ENCODE results near the gene TM9SF3.

DNA sequence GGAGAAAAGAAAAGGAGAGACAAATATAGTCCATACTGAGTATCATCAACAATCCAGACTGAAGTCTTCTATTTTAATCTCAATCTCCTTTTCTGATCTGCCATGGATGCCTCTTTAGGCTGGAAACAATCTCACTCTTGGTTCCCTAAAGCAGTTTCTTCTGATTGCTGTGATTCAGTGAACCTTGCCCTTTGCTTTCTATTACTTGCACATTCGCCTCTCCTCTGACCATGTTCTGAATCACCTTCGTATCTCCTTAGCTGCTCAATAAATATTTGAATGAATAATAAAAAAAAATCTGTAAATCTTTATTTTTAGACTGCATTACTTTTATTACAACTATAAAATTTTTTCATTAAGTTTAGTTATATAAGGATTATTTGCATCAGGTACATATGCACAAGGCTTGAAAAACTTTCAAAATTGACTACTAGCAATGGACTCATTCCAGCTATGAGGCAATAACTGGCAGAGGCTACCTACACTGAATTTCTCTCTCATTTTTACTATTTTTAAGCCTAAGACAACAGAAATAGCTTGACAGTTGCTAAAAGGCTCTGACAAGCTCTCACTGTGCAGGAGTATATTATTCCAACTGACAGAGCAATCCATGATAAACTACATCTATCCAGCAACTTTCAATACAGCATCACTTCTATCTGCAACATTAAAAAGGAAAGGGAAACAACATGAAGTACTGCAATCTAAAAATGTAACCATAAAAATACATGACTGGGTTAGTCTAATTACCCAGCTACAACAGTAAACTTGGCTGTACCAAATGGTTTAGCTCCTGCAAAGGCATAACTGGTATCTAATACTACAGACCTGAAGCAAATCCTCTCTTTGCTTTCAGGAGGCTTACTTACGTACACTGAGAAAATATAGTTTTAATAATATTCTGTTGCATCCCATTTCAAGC, 25.6 kb downstream of the TM9SF3 start:
- TF ChIP-seq POLR2AphosphoS5 (IDR thresholded peaks at IDR 0.05; ENCODE audit: borderline replicate concordance, low read depth, low read length) (no peak), EZH2 (IDR thresholded peaks at IDR 0.05) (no peak)

Data from SK-N-MC (cell line).